Measurements from ENCODE around the gene PGM1. TPM values are rescaled to one million over a fixed set of nuclear protein-coding genes. Genes with fewer than 3 reads are reported as not detected.

The PGM1 gene
- total RNA-seq, 2 experiments from 2014 or later, result 43.2 to 56.9 TPM

DNA sequence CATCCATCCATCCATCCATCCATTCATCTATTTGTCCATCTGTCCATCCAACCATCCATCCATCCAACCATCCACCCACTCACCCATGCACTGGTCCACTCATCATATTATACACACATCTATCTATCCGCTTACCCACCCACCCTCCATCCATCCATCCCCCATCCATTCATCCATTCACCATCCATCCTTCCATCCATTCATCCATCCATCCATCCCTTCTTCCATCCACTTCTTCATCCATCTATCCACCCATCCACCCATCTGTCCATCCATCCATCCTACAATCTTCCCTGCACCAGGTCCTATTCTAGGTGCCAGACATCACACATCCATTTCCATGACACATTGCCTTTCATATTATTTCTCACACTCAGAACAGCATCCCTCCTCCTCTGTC, 93.5 kb downstream of the PGM1 start:
- DNase-seq (ENCODE audit: low spot score), result no peak
- Histone ChIP-seq H3K9me2 (ENCODE audit: insufficient read depth, low read length) (no peaks in the 10 kb centered on the region), H3K79me2 (ENCODE audit: insufficient read depth, low read depth, low read length) (no peaks in the 10 kb centered on the region), H3K27ac (ENCODE audit: low read depth, low read length, poor library complexity, severe bottlenecking) (no peak overlapping the region), H3K4me1 (ENCODE audit: insufficient read depth, low read length, poor library complexity, severe bottlenecking) (no peaks in the 10 kb centered on the region), H2AFZ (ENCODE audit: low read length) (no peak overlapping the region), H3K4me3 (ENCODE audit: low read depth, low read length, poor library complexity, severe bottlenecking) (no peak overlapping the region), H3K9me3 (ENCODE audit: low read length) (no peaks in the 10 kb centered on the region), H3K36me3 (ENCODE audit: insufficient read depth, low read length) (no peaks in the 10 kb centered on the region), H3K4me2 (ENCODE audit: low read length) (no peak overlapping the region), H4K20me1 (ENCODE audit: insufficient read depth, low read length) (no peaks in the 10 kb centered on the region)
- BruUV-seq (replicated peaks), result no TSS peak
- TF ChIP-seq, protein P1, sequence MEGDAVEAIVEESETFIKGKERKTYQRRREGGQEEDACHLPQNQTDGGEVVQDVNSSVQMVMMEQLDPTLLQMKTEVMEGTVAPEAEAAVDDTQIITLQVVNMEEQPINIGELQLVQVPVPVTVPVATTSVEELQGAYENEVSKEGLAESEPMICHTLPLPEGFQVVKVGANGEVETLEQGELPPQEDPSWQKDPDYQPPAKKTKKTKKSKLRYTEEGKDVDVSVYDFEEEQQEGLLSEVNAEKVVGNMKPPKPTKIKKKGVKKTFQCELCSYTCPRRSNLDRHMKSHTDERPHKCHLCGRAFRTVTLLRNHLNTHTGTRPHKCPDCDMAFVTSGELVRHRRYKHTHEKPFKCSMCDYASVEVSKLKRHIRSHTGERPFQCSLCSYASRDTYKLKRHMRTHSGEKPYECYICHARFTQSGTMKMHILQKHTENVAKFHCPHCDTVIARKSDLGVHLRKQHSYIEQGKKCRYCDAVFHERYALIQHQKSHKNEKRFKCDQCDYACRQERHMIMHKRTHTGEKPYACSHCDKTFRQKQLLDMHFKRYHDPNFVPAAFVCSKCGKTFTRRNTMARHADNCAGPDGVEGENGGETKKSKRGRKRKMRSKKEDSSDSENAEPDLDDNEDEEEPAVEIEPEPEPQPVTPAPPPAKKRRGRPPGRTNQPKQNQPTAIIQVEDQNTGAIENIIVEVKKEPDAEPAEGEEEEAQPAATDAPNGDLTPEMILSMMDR (conservative IDR thresholded peaks at IDR 0.05; ENCODE audit: low read length), result no peak
- intact Hi-C loops (cut with micrococcal nuclease; ENCODE audit: unreplicated experiment), result no loop called here
- CTCF ChIA-PET (ENCODE audit: unreplicated experiment), result no interaction called here
- POLR2A ChIA-PET, result interaction anchor here (1.2 kb wide), 1 partner anchor 348 kb away, joined by 6 read pairs; no protein-coding TSS in a partner anchor

DNA sequence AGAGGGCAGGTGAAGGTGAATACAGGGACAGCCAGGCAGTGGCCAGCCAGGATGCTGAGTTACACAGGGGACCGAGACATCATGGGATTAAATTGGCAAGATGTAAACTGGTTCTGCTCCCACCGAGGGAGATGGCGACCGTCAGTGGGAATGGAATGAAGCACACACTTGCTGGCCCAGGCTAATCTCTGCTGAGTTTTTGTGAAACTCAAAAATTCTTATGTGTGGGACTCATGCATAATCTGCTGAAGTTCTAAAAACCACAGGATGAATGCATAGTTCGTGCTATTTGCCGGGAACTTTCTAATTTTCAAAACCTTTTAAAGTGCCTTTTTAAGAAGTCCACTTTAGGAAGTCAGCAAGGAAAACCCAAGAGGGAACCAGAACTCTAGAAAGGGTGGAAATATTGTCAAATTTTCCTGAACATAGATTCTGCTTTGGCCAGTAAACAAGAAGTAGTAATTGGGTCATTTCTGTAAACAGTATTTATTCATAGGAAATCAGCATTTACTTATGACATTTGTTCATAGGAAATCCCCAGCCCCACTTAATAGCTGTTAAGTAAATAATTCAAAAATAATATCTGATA, 95.2 kb downstream of the PGM1 start:
- intact Hi-C loops (cut with micrococcal nuclease; ENCODE audit: unreplicated experiment), result no loop called here
- BruUV-seq (replicated peaks), result no TSS peak
- TF ChIP-seq, protein P1 (conservative IDR thresholded peaks at IDR 0.05; ENCODE audit: low read length), result no peak
- TF ChIP-seq EZH2phosphoT487 (IDR thresholded peaks at IDR 0.05; ENCODE audit: borderline replicate concordance, low read depth, low read length), result no peak
- Histone ChIP-seq H3K4me3 (ENCODE audit: low read depth, low read length, poor library complexity, severe bottlenecking) (no peak overlapping the region), H3K79me2 (ENCODE audit: insufficient read depth, low read depth, low read length) (no peaks in the 10 kb centered on the region), H3K36me3 (ENCODE audit: insufficient read depth, low read length) (no peaks in the 10 kb centered on the region), H4K20me1 (ENCODE audit: insufficient read depth, low read length) (no peaks in the 10 kb centered on the region), H3K4me1 (ENCODE audit: insufficient read depth, low read length, poor library complexity, severe bottlenecking) (no peaks in the 10 kb centered on the region), H3K9me3 (ENCODE audit: low read length) (no peaks in the 10 kb centered on the region), H3K9me2 (ENCODE audit: insufficient read depth, low read length) (no peaks in the 10 kb centered on the region), H3K4me2 (ENCODE audit: low read length) (no peak overlapping the region), H2AFZ (ENCODE audit: low read length) (no peak overlapping the region), H3K27ac (ENCODE audit: low read depth, low read length, poor library complexity, severe bottlenecking) (no peak overlapping the region)
- no peak for DNase-seq (ENCODE audit: low spot score)
- POLR2A ChIA-PET, result no interaction called here
- CTCF ChIA-PET (ENCODE audit: unreplicated experiment), result no interaction called here

GRCh38 chr1:63690966-63691700, 97.9 kb downstream of the PGM1 start:
- H4K20me1 ChIP-seq (ENCODE audit: insufficient read depth, low read length), result no peaks in the 10 kb centered on the region
- no peaks in the 10 kb centered on the region for H3K4me1 ChIP-seq (ENCODE audit: insufficient read depth, low read length, poor library complexity, severe bottlenecking)
- no peak overlapping the region for H3K4me2 ChIP-seq (ENCODE audit: low read length)
- DNase-seq (ENCODE audit: low spot score), result no peak
- no peaks in the 10 kb centered on the region for H3K36me3 ChIP-seq (ENCODE audit: insufficient read depth, low read length)
- TF ChIP-seq, protein P1 (conservative IDR thresholded peaks at IDR 0.05; ENCODE audit: low read length), result no peak
- no peaks in the 10 kb centered on the region for H3K79me2 ChIP-seq (ENCODE audit: insufficient read depth, low read depth, low read length)
- CTCF ChIA-PET (ENCODE audit: unreplicated experiment), result interaction anchor here (0.6 to 1.2 kb wide), 6 partner anchors 21 to 449 kb away, joined by 3 to 5 read pairs (median 3); no protein-coding TSS in a partner anchor
- no peak overlapping the region for H3K4me3 ChIP-seq (ENCODE audit: low read depth, low read length, poor library complexity, severe bottlenecking)
- no peak overlapping the region for H3K27ac ChIP-seq (ENCODE audit: low read depth, low read length, poor library complexity, severe bottlenecking)
- POLR2A ChIA-PET, result interaction anchor here (0.7 to 1.4 kb wide), 6 partner anchors 139 to 446 kb away, joined by 3 to 5 read pairs (median 3); no protein-coding TSS in a partner anchor
- no peaks in the 10 kb centered on the region for H3K9me3 ChIP-seq (ENCODE audit: low read length)
- no TSS peak for BruUV-seq (replicated peaks)
- intact Hi-C loops (cut with micrococcal nuclease; ENCODE audit: unreplicated experiment), result loop anchor here (5.0 kb wide), 1 partner anchor 86 kb away; no protein-coding TSS in a partner anchor
- no peak overlapping the region for H2AFZ ChIP-seq (ENCODE audit: low read length)
- H3K9me2 ChIP-seq (ENCODE audit: insufficient read depth, low read length), result no peaks in the 10 kb centered on the region
